Measurements from ENCODE around the gene SH2D4B. TPM values are rescaled to one million over a fixed set of nuclear protein-coding genes. Genes with fewer than 3 reads are reported as not detected.
"Not testable (repeated sequence)": the region's sequence is repeated elsewhere in the genome, so short reads cannot be mapped to it uniquely, and the experiment has no call there.

SH2D4B gene
- total RNA-seq, 4 donors from 2014 or later = 0.26 to 0.42 TPM; not detected in 2

DNA sequence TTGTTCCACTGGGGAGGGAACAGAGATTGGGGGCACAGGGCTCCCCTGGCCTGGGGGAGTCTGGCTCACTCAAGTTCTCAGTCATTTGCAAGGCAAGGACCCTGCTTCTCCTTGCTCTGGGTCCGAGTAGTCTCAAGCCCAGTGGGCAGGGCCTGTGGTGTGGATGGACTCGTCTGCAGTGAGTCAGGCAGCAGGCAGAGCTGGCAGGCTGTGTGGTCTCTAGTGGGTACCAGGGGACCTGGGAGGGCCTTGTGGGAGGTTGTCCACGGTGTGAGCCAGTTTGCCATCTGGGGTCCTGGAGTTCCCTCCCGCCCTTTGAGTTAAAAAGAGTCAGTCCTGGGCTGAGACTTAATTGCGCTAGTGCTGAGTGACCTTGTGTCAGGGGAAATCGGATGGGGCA is 8.8 kb upstream of the SH2D4B start:
- Histone ChIP-seq H3K4me3 (no peak overlapping the region), H3K4me1 (peaks cover 0 to 14% (median 6%) of the 10 kb centered on the region in 4 donors), H3K9me3 (no peaks in the 10 kb centered on the region), H3K27ac (replicated peaks in 1 of 4) (no peak overlapping the region), H3K36me3 (no peaks in the 10 kb centered on the region), H3K27me3 (no peaks in the 10 kb centered on the region)
- intact Hi-C loops (cut with DNase I) = no loop called here
- 70% methylated on average over 6 of the region's 6 CpGs for WGBS
- DNase-seq (ENCODE audit: extremely low spot score) = no peak
- no peak for TF ChIP-seq POLR2AphosphoS5 (IDR thresholded peaks at IDR 0.05)
- TF ChIP-seq EP300 (IDR thresholded peaks at IDR 0.05) = no peak
- no peak for TF ChIP-seq POLR2A (IDR thresholded peaks at IDR 0.05; ENCODE audit: low read depth)
- TF ChIP-seq, protein P1, sequence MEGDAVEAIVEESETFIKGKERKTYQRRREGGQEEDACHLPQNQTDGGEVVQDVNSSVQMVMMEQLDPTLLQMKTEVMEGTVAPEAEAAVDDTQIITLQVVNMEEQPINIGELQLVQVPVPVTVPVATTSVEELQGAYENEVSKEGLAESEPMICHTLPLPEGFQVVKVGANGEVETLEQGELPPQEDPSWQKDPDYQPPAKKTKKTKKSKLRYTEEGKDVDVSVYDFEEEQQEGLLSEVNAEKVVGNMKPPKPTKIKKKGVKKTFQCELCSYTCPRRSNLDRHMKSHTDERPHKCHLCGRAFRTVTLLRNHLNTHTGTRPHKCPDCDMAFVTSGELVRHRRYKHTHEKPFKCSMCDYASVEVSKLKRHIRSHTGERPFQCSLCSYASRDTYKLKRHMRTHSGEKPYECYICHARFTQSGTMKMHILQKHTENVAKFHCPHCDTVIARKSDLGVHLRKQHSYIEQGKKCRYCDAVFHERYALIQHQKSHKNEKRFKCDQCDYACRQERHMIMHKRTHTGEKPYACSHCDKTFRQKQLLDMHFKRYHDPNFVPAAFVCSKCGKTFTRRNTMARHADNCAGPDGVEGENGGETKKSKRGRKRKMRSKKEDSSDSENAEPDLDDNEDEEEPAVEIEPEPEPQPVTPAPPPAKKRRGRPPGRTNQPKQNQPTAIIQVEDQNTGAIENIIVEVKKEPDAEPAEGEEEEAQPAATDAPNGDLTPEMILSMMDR (IDR thresholded peaks at IDR 0.05) = no peak

GRCh38 chr10:80529604-80530003 is 8.1 kb upstream of the SH2D4B start:
- intact Hi-C loops (cut with DNase I) = no loop called here
- H3K9me3 ChIP-seq = no peaks in the 10 kb centered on the region
- 76% methylated on average over 11 of the region's 12 CpGs for WGBS
- H3K27me3 ChIP-seq = no peaks in the 10 kb centered on the region
- H3K27ac ChIP-seq (replicated peaks in 1 of 4) = no peak overlapping the region
- no peaks in the 10 kb centered on the region for H3K36me3 ChIP-seq
- no peak for DNase-seq (ENCODE audit: extremely low spot score)
- no peak overlapping the region for H3K4me3 ChIP-seq
- no peak for TF ChIP-seq POLR2AphosphoS5 (IDR thresholded peaks at IDR 0.05)
- TF ChIP-seq EP300 (IDR thresholded peaks at IDR 0.05) = no peak
- TF ChIP-seq POLR2A (IDR thresholded peaks at IDR 0.05; ENCODE audit: low read depth) = no peak
- TF ChIP-seq, protein P1 (IDR thresholded peaks at IDR 0.05) = no peak
- peaks cover 0 to 14% (median 6%) of the 10 kb centered on the region in 4 donors for H3K4me1 ChIP-seq

DNA sequence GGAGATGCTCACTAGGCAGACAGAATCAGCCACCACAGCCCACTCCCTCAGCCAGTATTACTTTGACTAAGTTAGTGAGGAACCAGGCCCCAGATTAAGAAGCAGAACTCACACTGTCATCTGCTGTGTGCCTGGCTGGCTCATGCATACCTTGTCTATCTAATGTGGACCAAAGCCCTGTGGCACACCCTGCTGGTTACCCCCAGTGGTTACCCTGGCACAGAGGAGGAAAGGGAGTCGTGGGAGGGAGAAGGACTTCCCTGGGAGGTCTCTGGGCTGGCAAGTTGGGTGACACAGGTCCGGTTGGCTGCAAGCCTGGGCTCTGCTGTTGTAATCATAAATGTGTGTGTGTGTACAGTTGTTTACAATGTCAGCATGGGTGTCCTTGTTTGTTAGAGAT is 7.5 kb upstream of the SH2D4B start:
- no peak overlapping the region for H3K27ac ChIP-seq (replicated peaks in 1 of 4)
- intact Hi-C loops (cut with DNase I) = no loop called here
- TF ChIP-seq, protein P1 (IDR thresholded peaks at IDR 0.05) = no peak
- TF ChIP-seq EP300 (IDR thresholded peaks at IDR 0.05) = no peak
- TF ChIP-seq POLR2AphosphoS5 (IDR thresholded peaks at IDR 0.05) = no peak
- TF ChIP-seq POLR2A (IDR thresholded peaks at IDR 0.05; ENCODE audit: low read depth) = no peak
- no peaks in the 10 kb centered on the region for H3K27me3 ChIP-seq
- 89% methylated on average over 2 of the region's 2 CpGs for WGBS
- peaks cover 0 to 14% (median 6%) of the 10 kb centered on the region in 4 donors for H3K4me1 ChIP-seq
- H3K36me3 ChIP-seq = no peaks in the 10 kb centered on the region
- no peak for DNase-seq (ENCODE audit: extremely low spot score)
- H3K9me3 ChIP-seq = no peaks in the 10 kb centered on the region
- no peak overlapping the region for H3K4me3 ChIP-seq

GRCh38 chr10:80530816-80531215 is 6.9 kb upstream of the SH2D4B start:
- no peaks in the 10 kb centered on the region for H3K9me3 ChIP-seq
- no peak overlapping the region for H3K27ac ChIP-seq (replicated peaks in 1 of 4)
- no peak for DNase-seq (ENCODE audit: extremely low spot score)
- peaks cover 0 to 14% (median 8%) of the 10 kb centered on the region in 4 donors for H3K4me1 ChIP-seq
- TF ChIP-seq POLR2A (IDR thresholded peaks at IDR 0.05; ENCODE audit: low read depth) (no peak), POLR2AphosphoS5 (IDR thresholded peaks at IDR 0.05) (no peak), EP300 (IDR thresholded peaks at IDR 0.05) (no peak)
- TF ChIP-seq, protein P1 (IDR thresholded peaks at IDR 0.05) = no peak
- WGBS = 38% methylated on average over 2 of the region's 2 CpGs
- H3K36me3 ChIP-seq = no peaks in the 10 kb centered on the region
- H3K4me3 ChIP-seq = no peak overlapping the region
- no peaks in the 10 kb centered on the region for H3K27me3 ChIP-seq
- intact Hi-C loops (cut with DNase I) = no loop called here

GRCh38 chr10:80532571-80532970 is 5.1 kb upstream of the SH2D4B start:
- Histone ChIP-seq H3K27me3 (no peaks in the 10 kb centered on the region), H3K4me3 (no peak overlapping the region), H3K36me3 (no peaks in the 10 kb centered on the region), H3K4me1 (peaks cover 6 to 17% (median 13%) of the 10 kb centered on the region in 4 donors), H3K9me3 (no peaks in the 10 kb centered on the region), H3K27ac (replicated peaks in 1 of 4) (no peak overlapping the region)
- no peak for DNase-seq (ENCODE audit: extremely low spot score)
- intact Hi-C loops (cut with DNase I) = no loop called here
- WGBS = 96% methylated on average over 4 of the region's 4 CpGs
- TF ChIP-seq EP300 (IDR thresholded peaks at IDR 0.05) = no peak
- TF ChIP-seq, protein P1 (IDR thresholded peaks at IDR 0.05) = no peak
- TF ChIP-seq POLR2AphosphoS5 (IDR thresholded peaks at IDR 0.05) = no peak
- TF ChIP-seq POLR2A (IDR thresholded peaks at IDR 0.05; ENCODE audit: low read depth) = no peak

DNA sequence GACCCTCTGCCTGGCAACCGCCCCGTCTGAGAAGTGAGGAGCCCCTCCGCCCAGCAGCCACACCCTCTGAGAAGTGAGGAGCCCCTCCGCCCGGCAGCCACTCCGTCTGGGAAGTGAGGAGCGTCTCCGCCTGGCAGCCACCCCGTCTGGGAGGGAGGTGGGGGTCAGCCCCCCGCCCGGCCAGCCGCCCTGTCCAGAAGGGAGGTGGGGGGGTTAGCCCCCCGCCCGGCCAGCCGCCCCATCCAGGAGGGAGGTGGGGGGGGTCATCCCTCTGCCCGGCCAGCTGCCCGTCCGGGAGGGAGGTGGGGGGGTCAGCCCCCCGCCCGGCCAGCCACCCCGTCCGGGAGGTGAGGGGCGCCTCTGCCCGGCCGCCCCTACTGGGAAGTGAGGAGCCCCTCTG is 3.6 kb upstream of the SH2D4B start:
- WGBS = 95% methylated on average over 3 of the region's 25 CpGs
- H3K27ac ChIP-seq (replicated peaks in 1 of 4); H3K27me3 ChIP-seq; H3K36me3 ChIP-seq; DNase-seq (ENCODE audit: extremely low spot score); H3K9me3 ChIP-seq; H3K4me3 ChIP-seq; intact Hi-C loops (cut with DNase I): not testable (repeated sequence)
- peaks cover 6 to 15% (median 13%) of the 10 kb centered on the region in 4 donors for H3K4me1 ChIP-seq

- WGBS = no CpG with 5 or more reads among the region's 30 CpGs
- H3K27ac ChIP-seq (replicated peaks in 1 of 4); H3K9me3 ChIP-seq; intact Hi-C loops (cut with DNase I); H3K36me3 ChIP-seq; DNase-seq (ENCODE audit: extremely low spot score); H3K4me3 ChIP-seq; H3K27me3 ChIP-seq: not testable (repeated sequence)
- peaks cover 6 to 15% (median 13%) of the 10 kb centered on the region in 4 donors for H3K4me1 ChIP-seq
These were observed 3.1 kb upstream of the SH2D4B start for GRCh38 chr10:80534646-80535045.
